ENCODE results near the gene CD58. TPM values are rescaled to one million over a fixed set of nuclear protein-coding genes. Genes with fewer than 3 reads are reported as not detected.
"Not testable (repeated sequence)": the region's sequence is repeated elsewhere in the genome, so short reads cannot be mapped to it uniquely, and the experiment has no call there.

CD58 gene
- total and polyA plus RNA-seq, 4 experiments from 2014 or later = 25.2 to 61.3 (median 44.5) TPM

DNA sequence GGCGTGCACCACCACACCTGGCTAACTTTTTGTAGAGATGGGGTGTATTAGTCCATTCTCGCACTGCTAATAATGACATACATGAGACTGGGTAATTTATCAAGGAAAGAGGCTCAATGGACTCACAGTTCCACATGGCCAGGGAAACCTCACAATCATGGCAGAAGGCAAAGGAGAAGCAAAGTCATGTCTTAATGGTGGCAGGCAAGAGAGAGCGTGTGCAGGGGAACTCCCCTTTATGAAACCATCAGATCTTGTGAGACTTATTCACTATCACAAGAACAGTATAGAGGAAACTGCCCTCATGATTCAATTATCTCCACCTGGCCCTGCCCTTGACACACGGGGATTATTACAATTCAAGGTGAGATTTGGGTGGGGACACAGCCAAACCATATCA lies 8.4 kb downstream of the CD58 start:
- POLR2A ChIA-PET (ENCODE audit: partially characterized antibody); DNase-seq; H3K27me3 Mint-ChIP-seq; H3K9me3 ChIP-seq (ENCODE audit: control insufficient read depth in 1 of 2, low read length in 2 of 2); H3K36me3 ChIP-seq (ENCODE audit: insufficient read depth, low read length); intact Hi-C loops (cut with micrococcal nuclease); H3K27me3 ChIP-seq (ENCODE audit: insufficient read depth, low read length); CTCF ChIA-PET (ENCODE audit: partially characterized antibody); H3K27ac ChIP-seq (ENCODE audit: low read depth, low read length); H3K4me3 ChIP-seq (ENCODE audit: low read length in 2 of 2): not testable (repeated sequence)
- peaks cover 73% of the 10 kb centered on the region for H3K4me1 ChIP-seq (ENCODE audit: insufficient read depth, low read length)
- peak overlapping the region in 5 of 8 donors; percentile 14 to 69 (median 46) for H3K4me3 Mint-ChIP-seq
- peaks cover 55 to 86% (median 72%) of the 10 kb centered on the region in 4 donors for H3K4me1 Mint-ChIP-seq
- peaks cover 20 to 31% of the 10 kb centered on the region in 2 donors for H3K36me3 Mint-ChIP-seq
- H3K9me3 Mint-ChIP-seq = peaks cover 3 to 19% (median 6%) of the 10 kb centered on the region in 8 donors
- peak overlapping the region in 6 of 7 donors; percentile 6 to 71 (median 44) for H3K27ac Mint-ChIP-seq

DNA sequence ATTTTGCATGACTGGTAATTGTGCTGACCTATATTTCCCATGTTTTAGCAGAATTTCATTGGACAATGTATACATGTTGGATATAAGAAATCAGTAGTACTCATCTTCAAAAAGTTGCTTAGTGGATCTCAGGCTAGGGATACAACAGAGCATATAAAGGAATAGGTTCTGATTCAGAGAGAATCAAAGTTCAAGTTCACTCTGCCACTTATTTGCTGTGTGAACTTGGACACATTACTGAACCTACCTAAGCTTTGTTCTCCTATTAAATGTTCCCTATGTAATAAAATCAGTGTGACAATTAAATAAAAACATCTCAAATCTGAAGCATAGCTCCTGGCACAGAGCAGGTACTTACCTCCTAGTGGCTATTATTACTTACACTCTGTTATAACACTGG lies 9.3 kb downstream of the CD58 start:
- H3K4me3 Mint-ChIP-seq = peak overlapping the region in 2 of 8 donors; percentile 11 to 61
- intact Hi-C loops (cut with micrococcal nuclease) = no loop called here
- POLR2A ChIA-PET (ENCODE audit: partially characterized antibody) = interaction anchor here (1.1 kb wide), 2 partner anchors 17 to 57 kb away, joined by 3 read pairs; no protein-coding TSS in a partner anchor
- no peaks in the 10 kb centered on the region for H3K36me3 ChIP-seq (ENCODE audit: insufficient read depth, low read length)
- H3K36me3 Mint-ChIP-seq = peaks cover 21 to 31% of the 10 kb centered on the region in 2 donors
- CTCF ChIA-PET (ENCODE audit: partially characterized antibody) = no interaction called here
- H3K9me3 ChIP-seq (ENCODE audit: control insufficient read depth in 1 of 2, low read length in 2 of 2) = no peaks in the 10 kb centered on the region
- H3K27me3 ChIP-seq (ENCODE audit: insufficient read depth, low read length) = no peaks in the 10 kb centered on the region
- H3K27ac ChIP-seq (ENCODE audit: low read depth, low read length) = no peak overlapping the region
- H3K9me3 Mint-ChIP-seq = peaks cover 3 to 19% (median 6%) of the 10 kb centered on the region in 8 donors
- peak overlapping the region in 4 of 7 donors; percentile 21 to 67 (median 46) for H3K27ac Mint-ChIP-seq
- peaks cover 57 to 90% (median 74%) of the 10 kb centered on the region in 4 donors for H3K4me1 Mint-ChIP-seq
- H3K4me3 ChIP-seq (ENCODE audit: low read length in 2 of 2) = no peak overlapping the region
- peaks cover 75% of the 10 kb centered on the region for H3K4me1 ChIP-seq (ENCODE audit: insufficient read depth, low read length)
- DNase-seq = no peak
- H3K27me3 Mint-ChIP-seq = no peaks in the 10 kb centered on the region

DNA sequence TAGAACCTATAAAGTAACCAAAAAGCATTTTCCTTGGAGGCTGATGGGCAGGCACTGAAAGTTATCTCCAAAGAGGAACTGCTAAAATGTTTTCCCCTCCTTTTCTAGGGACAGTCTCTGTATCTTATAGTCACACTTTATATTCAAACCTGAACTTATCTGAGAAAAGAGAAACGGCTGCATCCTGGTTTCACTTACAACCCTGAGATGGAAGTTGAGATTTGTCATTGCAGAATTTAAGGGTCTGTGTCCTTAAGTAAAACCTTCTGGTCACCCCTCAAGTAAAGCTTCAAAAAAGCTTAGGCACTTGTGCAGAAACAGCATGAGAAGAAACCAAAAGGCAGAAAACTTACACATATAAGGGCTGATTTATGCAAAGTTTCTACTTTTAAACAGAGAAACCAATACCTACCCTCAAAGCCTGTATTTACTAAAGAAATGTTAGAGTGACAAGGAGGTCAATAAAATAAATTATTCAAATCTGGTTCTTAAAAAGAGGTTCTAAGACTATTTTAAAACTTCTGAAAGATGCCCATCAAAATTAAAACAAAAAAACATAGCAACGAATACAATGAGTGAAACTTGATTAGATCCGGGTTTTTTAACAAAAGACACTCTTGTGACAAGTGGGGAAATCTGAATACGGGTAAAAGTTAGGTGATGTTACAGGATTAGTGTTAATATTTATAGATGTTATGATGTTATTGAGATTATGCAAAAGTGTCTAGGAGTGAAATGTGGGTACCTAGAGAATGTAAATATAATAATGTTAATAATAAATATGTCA lies 9.9 kb downstream of the CD58 start:
- peaks cover 23 to 31% of the 10 kb centered on the region in 2 donors for H3K36me3 Mint-ChIP-seq
- Histone ChIP-seq H3K27ac (ENCODE audit: low read depth, low read length) (peak overlapping the region; percentile 12), H3K4me3 (ENCODE audit: low read length in 2 of 2) (no peak overlapping the region), H3K36me3 (ENCODE audit: insufficient read depth, low read length) (no peaks in the 10 kb centered on the region), H3K27me3 (ENCODE audit: insufficient read depth, low read length) (no peaks in the 10 kb centered on the region), H3K9me3 (ENCODE audit: control insufficient read depth in 1 of 2, low read length in 2 of 2) (no peaks in the 10 kb centered on the region), H3K4me1 (ENCODE audit: insufficient read depth, low read length) (peaks cover 75% of the 10 kb centered on the region)
- no peaks in the 10 kb centered on the region for H3K27me3 Mint-ChIP-seq
- H3K27ac Mint-ChIP-seq = peak overlapping the region; percentile 12 to 81 (median 43)
- peak overlapping the region; percentile 6 to 71 (median 62) for H3K4me3 Mint-ChIP-seq
- POLR2A ChIA-PET (ENCODE audit: partially characterized antibody) = interaction anchor here (1.1 kb wide), 2 partner anchors 17 to 57 kb away, joined by 3 read pairs; no protein-coding TSS in a partner anchor
- CTCF ChIA-PET (ENCODE audit: partially characterized antibody) = interaction anchor here (2.1 kb wide), 1 partner anchor 8 kb away, joined by 9 read pairs; no protein-coding TSS in a partner anchor
- H3K9me3 Mint-ChIP-seq = peaks cover 3 to 19% (median 6%) of the 10 kb centered on the region in 8 donors
- peaks cover 56 to 89% (median 73%) of the 10 kb centered on the region in 4 donors for H3K4me1 Mint-ChIP-seq
- intact Hi-C loops (cut with micrococcal nuclease) = no loop called here
- DNase-seq = no peak

DNA sequence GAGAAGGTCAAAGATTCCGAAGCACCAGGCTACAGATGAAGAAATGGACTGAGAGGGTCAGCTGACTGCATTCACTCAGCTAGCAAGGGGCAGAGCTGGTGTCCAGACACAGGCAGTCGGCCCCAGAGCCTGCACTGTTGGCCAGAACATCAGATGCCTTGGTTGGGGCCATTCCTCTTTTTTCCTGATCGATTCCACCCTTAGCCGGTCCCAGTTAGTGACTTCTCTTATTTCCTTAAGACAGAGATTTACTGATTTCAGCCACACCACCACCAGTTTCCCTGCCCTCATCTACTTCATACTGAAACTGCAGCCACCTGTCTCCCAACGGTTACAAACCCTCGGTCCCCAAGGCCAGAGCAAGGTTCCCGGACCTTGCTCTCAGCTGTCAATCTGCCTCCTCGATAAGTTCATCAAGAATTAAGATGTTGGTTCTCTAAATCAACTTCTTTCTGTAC lies 11.5 kb downstream of the CD58 start:
- Mint-ChIP-seq H3K27ac (peak overlapping the region; percentile 1 to 95 (median 86)), H3K4me3 (peak overlapping the region in 7 of 8 donors; percentile 32 to 77 (median 62)), H3K4me1 (peaks cover 57 to 90% (median 74%) of the 10 kb centered on the region in 4 donors), H3K36me3 (peaks cover 16 to 20% of the 10 kb centered on the region in 2 donors), H3K27me3 (no peaks in the 10 kb centered on the region), H3K9me3 (peaks cover 2 to 14% (median 6%) of the 10 kb centered on the region in 8 donors)
- no peaks in the 10 kb centered on the region for H3K9me3 ChIP-seq (ENCODE audit: control insufficient read depth in 1 of 2, low read length in 2 of 2)
- no peaks in the 10 kb centered on the region for H3K27me3 ChIP-seq (ENCODE audit: insufficient read depth, low read length)
- peak overlapping the region; percentile 33 for H3K27ac ChIP-seq (ENCODE audit: low read depth, low read length)
- intact Hi-C loops (cut with micrococcal nuclease) = loop anchor here (1.0 kb wide), 1 partner anchor 11 kb away; no protein-coding TSS in a partner anchor
- POLR2A ChIA-PET (ENCODE audit: partially characterized antibody) = interaction anchor here (1.0 to 3.8 kb wide), 3 partner anchors 12 to 55 kb away, joined by 3 to 29 read pairs (median 22); partner anchors contain the start of gene CD58
- H3K4me1 ChIP-seq (ENCODE audit: insufficient read depth, low read length) = peaks cover 76% of the 10 kb centered on the region
- no peak for DNase-seq
- H3K4me3 ChIP-seq (ENCODE audit: low read length in 2 of 2) = no peak overlapping the region
- H3K36me3 ChIP-seq (ENCODE audit: insufficient read depth, low read length) = no peaks in the 10 kb centered on the region
- CTCF ChIA-PET (ENCODE audit: partially characterized antibody) = interaction anchor here (0.9 to 2.1 kb wide), 2 partner anchors 10 to 15 kb away, joined by 3 to 9 read pairs; no protein-coding TSS in a partner anchor

DNA sequence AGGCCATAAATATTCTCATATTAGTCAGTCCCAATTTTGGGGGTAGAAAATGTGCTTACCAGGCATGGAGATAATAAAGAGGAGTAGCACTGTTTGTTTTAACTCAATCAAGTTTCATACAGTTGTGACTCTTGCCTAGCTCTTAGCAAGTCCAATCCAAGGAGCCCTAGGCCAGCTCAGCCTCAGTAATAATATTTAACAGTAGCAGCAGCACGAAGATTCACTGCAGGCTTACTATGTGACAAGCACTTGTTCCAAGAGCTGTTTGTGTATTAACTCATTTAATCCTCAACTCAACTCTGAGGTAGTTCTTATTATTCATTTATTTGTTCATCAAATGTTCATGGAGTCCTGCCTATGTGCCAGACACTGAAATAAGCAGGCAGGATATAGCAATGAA lies 12.3 kb downstream of the CD58 start:
- H3K36me3 Mint-ChIP-seq = peaks cover 9 to 13% of the 10 kb centered on the region in 2 donors
- POLR2A ChIA-PET (ENCODE audit: partially characterized antibody) = interaction anchor here (1.0 to 3.8 kb wide), 3 partner anchors 13 to 54 kb away, joined by 3 to 29 read pairs (median 22); partner anchors contain the start of gene CD58
- Histone ChIP-seq H3K36me3 (ENCODE audit: insufficient read depth, low read length) (no peaks in the 10 kb centered on the region), H3K4me1 (ENCODE audit: insufficient read depth, low read length) (peaks cover 80% of the 10 kb centered on the region), H3K4me3 (ENCODE audit: low read length in 2 of 2) (no peak overlapping the region), H3K27me3 (ENCODE audit: insufficient read depth, low read length) (no peaks in the 10 kb centered on the region), H3K9me3 (ENCODE audit: control insufficient read depth in 1 of 2, low read length in 2 of 2) (no peaks in the 10 kb centered on the region), H3K27ac (ENCODE audit: low read depth, low read length) (peak overlapping the region; percentile 33)
- H3K9me3 Mint-ChIP-seq = peaks cover 0 to 7% (median under 1%) of the 10 kb centered on the region in 8 donors
- H3K4me3 Mint-ChIP-seq = peak overlapping the region in 4 of 8 donors; percentile 2 to 76 (median 57)
- peaks cover 59 to 88% (median 76%) of the 10 kb centered on the region in 4 donors for H3K4me1 Mint-ChIP-seq
- intact Hi-C loops (cut with micrococcal nuclease) = no loop called here
- CTCF ChIA-PET (ENCODE audit: partially characterized antibody) = interaction anchor here (2.1 to 2.9 kb wide), 2 partner anchors 10 to 16 kb away, joined by 9 to 15 read pairs; no protein-coding TSS in a partner anchor
- no peak for DNase-seq
- H3K27me3 Mint-ChIP-seq = no peaks in the 10 kb centered on the region
- peak overlapping the region in 6 of 7 donors; percentile 79 to 95 (median 88) for H3K27ac Mint-ChIP-seq

- Mint-ChIP-seq H3K4me1 (peaks cover 63 to 91% (median 78%) of the 10 kb centered on the region in 4 donors), H3K36me3 (peaks cover 9% of the 10 kb centered on the region in 2 donors)
- intact Hi-C loops (cut with micrococcal nuclease) = no loop called here
These were observed 12.7 kb downstream of the CD58 start for GRCh38 chr1:116558140-116558549.

More at GRCh38 chr1:116558140-116558549, 12.7 kb downstream of the CD58 start:
- peak overlapping the region; percentile 26 to 89 (median 79) for H3K27ac Mint-ChIP-seq
- H3K27me3 ChIP-seq (ENCODE audit: insufficient read depth, low read length) = no peaks in the 10 kb centered on the region
- no peaks in the 10 kb centered on the region for H3K9me3 ChIP-seq (ENCODE audit: control insufficient read depth in 1 of 2, low read length in 2 of 2)
- POLR2A ChIA-PET (ENCODE audit: partially characterized antibody) = interaction anchor here (0.7 to 3.8 kb wide), 4 partner anchors 13 to 499 kb away, joined by 3 to 29 read pairs (median 13); partner anchors contain the start of gene CD58
- peak overlapping the region; percentile 29 for H3K27ac ChIP-seq (ENCODE audit: low read depth, low read length)
- CTCF ChIA-PET (ENCODE audit: partially characterized antibody) = interaction anchor here (0.9 to 2.9 kb wide), 4 partner anchors 11 to 17 kb away, joined by 3 to 15 read pairs (median 7); no protein-coding TSS in a partner anchor
- no peaks in the 10 kb centered on the region for H3K27me3 Mint-ChIP-seq
- H3K4me3 Mint-ChIP-seq = peak overlapping the region in 3 of 8 donors; percentile 8 to 59 (median 27)
- H3K4me3 ChIP-seq (ENCODE audit: low read length in 2 of 2) = no peak overlapping the region
- no peaks in the 10 kb centered on the region for H3K36me3 ChIP-seq (ENCODE audit: insufficient read depth, low read length)
- H3K9me3 Mint-ChIP-seq = peaks cover 0 to 4% (median 0%) of the 10 kb centered on the region in 8 donors
- H3K4me1 ChIP-seq (ENCODE audit: insufficient read depth, low read length) = peaks cover 84% of the 10 kb centered on the region
- DNase-seq = no peak

Data from CD4-positive, alpha-beta memory T cell (primary cell).